Progenitor cell of endocrine pancreas (in vitro differentiated cells): ENCODE results near the gene TMEM26. TPM values are rescaled to one million over a fixed set of nuclear protein-coding genes. Genes with fewer than 3 reads are reported as not detected.

ENCODE experiments used
- DNase-seq: peaks from one replicate; pipeline ENCODE4 v3.0.0; 2021; ENCODE audit warnings: low spot score; ENCODE audit not compliant: unreplicated experiment
- H3K27ac Mint-ChIP-seq: 2 replicates; pipeline ENCODE4 v1.8.0; 2021; ENCODE audit warnings: mild to moderate bottlenecking, moderate library complexity, mixed read lengths
- H3K27me3 Mint-ChIP-seq: 2 replicates; pipeline ENCODE4 v1.8.0; 2021; ENCODE audit warnings: mixed read lengths
- H3K36me3 Mint-ChIP-seq: 2 replicates; pipeline ENCODE4 v1.8.0; 2022; ENCODE audit warnings: mixed read lengths; ENCODE audit not compliant: insufficient read depth
- H3K4me1 Mint-ChIP-seq: 2 replicates; pipeline ENCODE4 v1.8.0; 2021; ENCODE audit warnings: low read depth, mixed read lengths
- H3K4me3 Mint-ChIP-seq: 2 replicates; pipeline ENCODE4 v1.8.0; 2021; ENCODE audit warnings: low read depth, mild to moderate bottlenecking, moderate library complexity, mixed read lengths
- H3K9me3 Mint-ChIP-seq: 2 replicates; pipeline ENCODE4 v1.8.0; 2021; ENCODE audit warnings: low read depth, mixed read lengths
- total RNA-seq: library from RNA; stranded (reverse); gene quantifications from 2 replicates; pipeline ENCODE4 v1.2.1, GENCODE V29; 2021
- TF ChIP-seq, protein P1 (sequence below): fragments of 200-600 bp; sonication (generic); IDR thresholded peaks from one replicate; pipeline ENCODE4 v1.5.0; 2021; ENCODE audit warnings: antibody characterized with exemption, mild to moderate bottlenecking; ENCODE audit not compliant: unreplicated experiment

TMEM26 gene
- total RNA-seq, 1 donor from 2014 or later = 0.24 TPM

- DNase-seq = no peak
- TF ChIP-seq, protein P1, sequence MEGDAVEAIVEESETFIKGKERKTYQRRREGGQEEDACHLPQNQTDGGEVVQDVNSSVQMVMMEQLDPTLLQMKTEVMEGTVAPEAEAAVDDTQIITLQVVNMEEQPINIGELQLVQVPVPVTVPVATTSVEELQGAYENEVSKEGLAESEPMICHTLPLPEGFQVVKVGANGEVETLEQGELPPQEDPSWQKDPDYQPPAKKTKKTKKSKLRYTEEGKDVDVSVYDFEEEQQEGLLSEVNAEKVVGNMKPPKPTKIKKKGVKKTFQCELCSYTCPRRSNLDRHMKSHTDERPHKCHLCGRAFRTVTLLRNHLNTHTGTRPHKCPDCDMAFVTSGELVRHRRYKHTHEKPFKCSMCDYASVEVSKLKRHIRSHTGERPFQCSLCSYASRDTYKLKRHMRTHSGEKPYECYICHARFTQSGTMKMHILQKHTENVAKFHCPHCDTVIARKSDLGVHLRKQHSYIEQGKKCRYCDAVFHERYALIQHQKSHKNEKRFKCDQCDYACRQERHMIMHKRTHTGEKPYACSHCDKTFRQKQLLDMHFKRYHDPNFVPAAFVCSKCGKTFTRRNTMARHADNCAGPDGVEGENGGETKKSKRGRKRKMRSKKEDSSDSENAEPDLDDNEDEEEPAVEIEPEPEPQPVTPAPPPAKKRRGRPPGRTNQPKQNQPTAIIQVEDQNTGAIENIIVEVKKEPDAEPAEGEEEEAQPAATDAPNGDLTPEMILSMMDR = no peak
- H3K4me3 Mint-ChIP-seq = no peak overlapping the region
- H3K27me3 Mint-ChIP-seq = peaks cover 51% of the 10 kb centered on the region
- no peak overlapping the region for H3K27ac Mint-ChIP-seq
- peaks cover 9% of the 10 kb centered on the region for H3K4me1 Mint-ChIP-seq
- H3K9me3 Mint-ChIP-seq = no peaks in the 10 kb centered on the region
- no peaks in the 10 kb centered on the region for H3K36me3 Mint-ChIP-seq
Observed at GRCh38 chr10:61451357-61451756, 1.8 kb downstream of the TMEM26 start.

DNA sequence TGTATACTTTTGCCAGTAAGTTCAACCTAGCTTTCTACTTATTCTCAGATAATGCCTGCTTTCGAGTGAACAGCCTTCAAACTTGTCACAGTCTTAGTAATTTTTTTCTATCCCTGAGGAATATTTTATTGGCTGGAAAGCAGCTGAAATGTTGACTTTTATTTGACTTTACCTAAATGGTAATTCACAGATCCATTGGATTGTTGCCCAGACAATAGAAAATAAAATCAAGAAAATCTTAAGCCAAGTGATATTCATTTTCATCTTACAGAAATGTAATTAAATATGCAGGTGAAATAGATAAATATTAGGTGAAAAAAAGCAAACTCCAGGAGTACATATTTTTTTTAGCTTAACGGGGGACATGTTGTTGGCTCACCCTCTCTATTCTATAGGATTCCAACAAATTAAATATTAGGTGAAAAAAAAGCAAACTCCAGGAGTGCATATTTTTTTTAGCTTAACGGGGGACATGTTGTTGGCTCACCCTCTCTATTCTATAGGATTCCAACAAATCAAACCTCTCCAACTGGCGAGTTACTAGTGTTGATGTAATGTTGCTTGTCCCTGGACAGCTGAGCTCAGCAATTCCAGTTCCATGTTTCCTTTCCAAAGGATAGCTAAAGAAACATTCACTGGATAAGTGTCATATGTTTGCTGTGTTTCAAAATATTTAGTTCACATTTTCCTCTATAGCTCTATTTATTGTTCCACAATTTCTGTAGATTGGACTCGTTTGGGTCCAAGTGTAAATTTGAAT lies 4.2 kb downstream of the TMEM26 start:
- Mint-ChIP-seq H3K4me1 (peaks cover 9% of the 10 kb centered on the region), H3K27me3 (peaks cover 30% of the 10 kb centered on the region), H3K27ac (no peak overlapping the region), H3K9me3 (no peaks in the 10 kb centered on the region), H3K4me3 (no peak overlapping the region), H3K36me3 (no peaks in the 10 kb centered on the region)
- TF ChIP-seq, protein P1 = no peak
- DNase-seq = no peak

DNA sequence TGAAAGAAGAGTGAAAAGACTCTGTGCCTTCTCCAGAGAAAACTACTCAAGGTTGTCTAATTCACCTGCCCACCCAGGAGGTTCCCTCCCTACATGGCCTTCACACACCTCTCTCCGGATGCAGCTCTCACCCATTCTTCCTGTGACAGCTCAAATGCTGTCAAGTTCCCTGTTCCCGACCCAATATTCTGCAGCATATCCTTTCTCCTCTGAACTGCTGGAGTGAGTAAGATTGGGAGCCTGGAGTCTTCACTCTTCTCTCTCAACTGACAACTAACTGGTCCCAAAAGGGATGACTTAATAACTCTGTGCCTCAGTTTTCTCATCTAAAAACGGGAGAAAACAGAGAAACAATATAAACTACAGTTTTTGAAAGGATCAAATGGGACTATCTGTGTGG lies 5.1 kb downstream of the TMEM26 start:
- Mint-ChIP-seq H3K9me3 (no peaks in the 10 kb centered on the region), H3K27ac (no peak overlapping the region)
- DNase-seq = no peak

DNA sequence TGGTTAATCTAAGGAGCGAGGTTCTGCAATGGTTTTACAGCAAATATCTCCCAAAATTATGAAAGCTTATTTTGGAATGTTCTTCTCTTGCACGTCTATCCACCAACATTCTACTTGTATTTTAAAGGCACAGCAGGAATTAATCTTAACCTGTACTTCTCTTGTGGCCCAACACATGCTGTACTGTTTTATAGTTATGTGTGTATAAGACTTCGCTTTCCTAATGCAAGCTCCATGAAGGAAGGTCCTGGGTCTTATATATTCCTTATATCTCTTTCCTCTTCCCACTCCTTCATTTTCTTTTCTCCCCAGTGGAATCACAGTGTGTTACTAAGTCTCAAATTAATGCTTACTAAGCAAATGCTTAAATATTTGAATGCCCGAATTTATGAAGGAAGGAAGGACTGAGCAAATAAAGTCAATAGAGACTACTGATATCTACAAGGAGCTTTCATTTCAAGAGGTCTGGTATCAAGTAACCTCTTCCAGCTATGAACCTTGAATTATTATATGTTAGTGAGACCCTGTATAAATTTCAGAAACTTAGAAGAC lies 14.0 kb downstream of the TMEM26 start:
- Mint-ChIP-seq H3K27ac (no peak overlapping the region), H3K4me1 (no peaks in the 10 kb centered on the region), H3K27me3 (no peaks in the 10 kb centered on the region), H3K36me3 (no peaks in the 10 kb centered on the region), H3K9me3 (no peaks in the 10 kb centered on the region), H3K4me3 (no peak overlapping the region)
- TF ChIP-seq, protein P1 = no peak
- no peak for DNase-seq

More for the DNA sequence above, 5.1 kb downstream of the TMEM26 start:
- Mint-ChIP-seq H3K36me3 (no peaks in the 10 kb centered on the region), H3K4me3 (no peak overlapping the region), H3K27me3 (peaks cover 22% of the 10 kb centered on the region), H3K4me1 (peaks cover 9% of the 10 kb centered on the region)
- TF ChIP-seq, protein P1 = no peak

- Mint-ChIP-seq H3K4me1 (no peaks in the 10 kb centered on the region), H3K27ac (no peak overlapping the region), H3K4me3 (no peak overlapping the region), H3K36me3 (no peaks in the 10 kb centered on the region), H3K9me3 (no peaks in the 10 kb centered on the region), H3K27me3 (no peaks in the 10 kb centered on the region)
- TF ChIP-seq, protein P1 = no peak
- no peak for DNase-seq
Observed at GRCh38 chr10:61438141-61438988, 14.8 kb downstream of the TMEM26 start.
